Activated T-cell treated with anti-CD3 and anti-CD28 coated beads for 48 hours (primary cell): ENCODE measurements around the gene TCERG1L.

ENCODE experiments used
- DNase-seq: peaks from one replicate; pipeline ENCODE4 v3.0.0-alpha.2; 2020; ENCODE audit warnings: low read depth

Gene TCERG1L

DNA sequence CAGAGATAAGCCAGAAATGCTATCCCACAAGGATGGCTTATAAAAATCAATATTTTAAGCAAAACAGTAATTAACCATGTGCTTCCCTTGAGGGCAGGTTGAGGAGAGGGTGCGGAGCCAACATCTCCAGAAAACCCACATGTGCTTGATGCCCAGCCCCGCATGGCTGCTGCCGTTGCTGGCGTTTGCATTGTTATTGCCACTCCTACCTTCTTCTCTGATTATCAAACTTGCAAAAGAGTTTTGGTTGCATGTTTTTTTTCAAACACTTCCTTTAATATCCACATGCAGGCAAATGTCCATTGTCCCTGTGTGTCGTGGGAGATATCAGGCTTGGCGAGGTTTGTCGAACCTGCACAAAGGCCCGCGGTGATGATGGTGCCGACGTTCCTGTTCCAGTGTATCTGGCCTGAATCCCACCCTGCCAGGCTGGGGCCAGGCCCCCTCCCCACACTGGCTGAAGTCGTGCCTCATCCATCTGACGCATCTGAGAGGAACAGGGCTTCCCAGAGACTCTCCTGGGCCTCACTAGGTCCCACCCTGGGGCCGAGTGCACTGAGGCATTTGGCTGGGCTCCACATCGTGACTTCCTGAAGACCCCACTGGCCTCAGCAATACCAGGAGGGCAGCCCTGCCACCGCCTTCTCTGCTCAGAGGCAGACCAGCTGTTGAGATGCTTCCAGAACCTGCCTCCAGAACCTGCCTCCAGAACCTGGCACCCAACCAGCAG, 40.9 kb downstream of the TCERG1L start:
- DNase-seq = no peak

DNA sequence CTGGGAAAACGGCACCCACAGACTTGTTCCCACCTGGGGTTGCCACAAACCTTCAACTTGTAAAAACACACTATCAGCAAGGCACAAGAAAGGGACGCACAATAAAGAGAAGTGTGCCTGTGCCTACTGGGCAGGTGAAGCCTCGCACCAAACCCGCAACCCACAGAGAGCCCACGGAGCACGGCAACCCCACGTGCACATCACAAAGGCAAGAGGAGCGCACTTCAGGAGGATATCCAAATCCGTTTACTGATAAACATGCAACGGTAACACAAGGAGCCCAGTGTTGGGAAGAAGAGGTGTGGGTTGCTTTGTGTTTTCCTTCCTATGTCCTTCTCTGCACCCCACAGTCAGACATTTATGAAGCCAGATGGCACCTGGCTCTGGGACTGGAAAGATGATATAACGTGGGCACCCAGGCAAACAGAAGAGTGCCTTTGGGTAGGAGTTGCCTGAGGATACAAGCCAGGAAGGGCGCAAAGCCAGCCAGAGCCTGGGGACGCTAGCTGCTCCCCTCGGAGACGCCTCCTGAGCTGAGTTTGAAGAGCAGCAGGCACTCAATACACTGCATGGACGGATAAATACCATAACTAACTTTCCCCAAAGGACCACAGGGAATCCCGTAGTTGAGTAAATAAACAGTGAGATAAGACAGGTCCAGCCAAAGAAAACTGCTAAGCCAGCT, 41.6 kb downstream of the TCERG1L start:
- no peak for DNase-seq

DNA sequence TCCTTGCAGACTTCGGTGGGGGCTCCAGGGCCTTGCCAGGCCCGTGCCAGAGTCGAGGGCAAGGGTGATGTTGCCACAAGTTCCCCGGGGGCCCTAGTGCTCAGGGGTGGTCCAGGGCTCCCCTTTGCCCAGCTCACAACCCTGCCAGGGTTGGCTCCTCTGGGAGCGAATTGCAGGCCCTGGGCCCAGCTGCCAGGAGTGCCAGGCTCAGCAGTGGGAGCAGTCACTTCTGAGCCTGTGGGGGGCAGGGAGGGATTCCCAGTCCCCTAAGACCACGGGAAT, 43.8 kb downstream of the TCERG1L start:
- no peak for DNase-seq

DNA sequence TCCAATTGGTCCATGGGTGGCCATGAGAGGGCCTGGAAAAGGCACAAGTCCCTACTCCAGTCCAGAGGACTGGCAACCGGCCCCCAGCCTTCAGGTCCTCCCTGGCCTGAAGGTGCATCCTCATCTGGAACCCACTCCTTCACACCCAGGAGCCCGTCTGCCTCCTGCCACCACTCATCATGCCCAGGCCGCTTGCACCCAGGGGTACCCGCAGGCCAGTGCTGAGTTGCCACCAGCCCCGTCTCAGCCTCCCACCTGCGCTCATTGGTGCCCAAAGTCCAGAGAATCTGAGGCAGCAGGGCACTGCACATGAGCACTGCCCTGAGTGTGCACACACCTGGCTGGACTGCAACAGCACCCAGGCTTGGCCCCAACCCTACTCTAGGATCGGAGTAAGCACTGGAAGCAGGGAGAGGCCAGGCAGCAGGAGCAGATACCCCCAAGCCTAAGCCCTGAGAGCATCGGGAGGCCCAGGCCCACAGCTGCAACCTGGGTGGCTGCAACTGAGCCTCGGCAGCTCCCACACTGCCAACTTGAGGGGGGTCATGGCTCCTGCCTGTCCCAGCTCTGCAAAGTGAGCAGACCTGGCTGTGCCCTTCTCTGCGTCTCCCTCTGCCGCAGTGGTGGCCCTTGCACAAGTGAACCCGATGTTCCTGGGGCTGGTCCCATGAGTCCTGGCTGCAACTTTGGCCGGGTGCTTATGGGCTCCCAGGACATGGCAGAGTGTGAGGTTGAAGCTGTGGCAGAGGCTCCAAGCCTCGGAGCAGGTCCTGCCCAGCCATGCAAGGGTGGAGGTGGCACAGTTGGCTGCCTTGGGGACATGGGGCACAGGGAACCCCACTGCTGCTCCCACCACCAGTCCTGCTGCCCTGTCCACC, 44.3 kb downstream of the TCERG1L start:
- no peak for DNase-seq

DNA sequence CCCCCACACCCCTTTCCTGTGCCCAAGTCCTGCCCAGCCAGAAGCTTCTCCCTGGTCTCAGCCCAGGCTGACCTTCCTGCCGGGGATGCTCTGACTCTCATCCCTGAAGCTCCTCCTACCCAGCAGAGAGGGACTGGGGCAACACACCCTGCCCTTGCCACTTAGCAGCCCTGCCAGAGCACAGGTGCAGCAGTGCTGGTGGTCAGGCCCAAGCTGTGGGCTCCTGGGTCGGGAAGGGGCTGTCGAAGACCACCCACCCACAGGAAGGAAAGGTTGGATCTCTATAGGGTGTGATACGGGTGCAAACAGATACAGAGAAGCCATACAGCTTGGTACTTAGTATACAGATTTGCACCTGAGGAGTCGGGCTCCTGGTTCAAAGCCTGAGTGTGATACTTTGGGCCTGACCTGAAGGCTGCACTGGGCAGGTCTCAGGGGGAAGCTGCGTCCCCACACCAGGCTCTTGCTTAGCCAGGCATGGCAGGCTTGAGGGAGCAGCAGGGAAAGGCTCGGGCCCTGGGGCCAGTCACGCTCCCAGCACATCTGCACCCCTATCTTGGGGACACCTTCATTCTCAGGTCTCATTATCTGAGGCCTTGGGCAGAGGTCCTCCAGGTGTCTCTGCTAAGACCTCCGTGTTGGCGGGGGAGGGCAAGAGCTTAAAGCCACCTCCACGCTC, 47.3 kb downstream of the TCERG1L start:
- no peak for DNase-seq

DNA sequence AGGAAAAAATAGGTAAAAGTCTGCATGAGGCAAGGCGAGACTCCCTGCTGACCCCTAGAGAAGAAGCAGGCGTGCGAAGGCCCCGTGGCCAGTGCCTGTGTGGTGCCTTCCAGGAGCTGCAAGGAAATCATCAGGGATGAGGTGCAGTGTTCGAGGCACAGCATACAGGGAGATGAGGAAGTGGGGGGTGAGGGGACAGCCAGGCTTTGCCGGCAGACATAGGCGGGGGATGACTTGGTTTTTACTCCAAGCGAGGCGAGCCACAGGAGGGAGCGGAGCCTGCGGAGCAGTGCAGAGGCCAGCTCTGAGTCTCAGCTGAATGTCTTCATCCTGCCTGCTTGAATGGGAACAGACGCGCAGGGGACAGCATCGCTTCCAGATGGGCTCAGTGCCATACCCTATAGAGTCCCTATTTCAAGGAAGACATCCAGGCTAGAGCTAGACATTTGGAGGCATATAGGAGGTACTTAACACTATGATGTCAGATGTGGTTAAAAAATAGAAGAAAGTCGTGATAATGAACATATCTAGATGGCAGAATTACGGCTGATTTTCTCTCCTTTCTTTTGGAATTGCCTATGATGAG, 49.5 kb downstream of the TCERG1L start:
- DNase-seq = no peak

DNA sequence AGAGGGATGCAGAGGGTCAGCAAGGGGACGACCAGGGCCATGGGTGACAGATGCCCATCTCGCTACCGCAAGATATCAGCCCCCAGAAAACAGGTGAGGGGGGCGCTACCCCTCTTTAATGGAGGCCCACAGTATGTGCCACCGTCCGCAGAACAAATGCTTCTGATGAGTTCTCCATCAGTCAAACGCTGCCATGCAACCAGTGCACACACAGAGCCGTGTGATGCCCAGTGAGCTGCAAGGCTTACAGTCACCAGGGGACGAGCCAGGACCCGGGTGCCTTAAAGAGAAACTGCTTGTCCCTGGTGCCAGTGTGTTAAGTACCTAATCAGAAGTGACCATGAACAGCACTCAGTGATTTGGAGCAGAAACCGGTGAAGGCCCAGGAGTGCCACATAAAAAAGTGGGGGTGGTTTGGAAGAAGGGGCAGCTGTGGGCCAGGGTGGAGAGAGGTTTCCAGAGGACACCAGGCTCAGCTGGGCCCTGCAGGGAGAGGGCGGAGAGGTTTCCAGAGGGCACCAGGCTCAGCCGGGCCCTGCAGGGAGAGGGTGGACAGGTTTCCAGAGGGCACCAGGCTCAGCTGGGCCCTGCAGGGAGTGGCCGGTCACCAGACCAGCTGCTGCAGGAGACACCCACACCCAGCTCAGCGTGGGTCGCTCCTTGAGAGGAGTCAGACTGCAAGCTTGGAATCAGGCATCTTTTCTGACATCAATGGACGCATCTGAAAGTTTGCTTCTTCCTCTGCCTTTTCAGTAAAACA, 50.9 kb downstream of the TCERG1L start:
- DNase-seq = no peak

DNA sequence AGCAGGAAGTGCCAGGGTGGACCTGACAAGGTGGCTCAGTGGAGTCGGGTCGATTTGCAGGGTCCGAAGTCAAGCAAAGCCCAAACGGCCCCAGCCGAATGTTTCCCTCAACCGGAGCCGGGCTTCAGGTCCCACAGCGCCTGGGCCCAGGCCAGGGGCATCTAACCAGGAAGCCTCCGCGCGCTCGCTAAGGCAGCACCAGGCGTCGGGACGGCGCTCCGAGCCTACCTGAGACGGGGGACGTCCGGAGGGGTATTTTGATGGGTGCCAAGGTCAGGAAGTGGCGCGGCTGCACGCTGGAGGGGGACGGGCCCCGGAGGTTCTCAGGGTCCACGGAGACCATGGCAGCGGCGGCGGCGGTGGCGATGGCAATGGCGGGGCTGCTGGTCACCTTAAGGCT, 51.5 kb downstream of the TCERG1L start:
- no peak for DNase-seq

DNA sequence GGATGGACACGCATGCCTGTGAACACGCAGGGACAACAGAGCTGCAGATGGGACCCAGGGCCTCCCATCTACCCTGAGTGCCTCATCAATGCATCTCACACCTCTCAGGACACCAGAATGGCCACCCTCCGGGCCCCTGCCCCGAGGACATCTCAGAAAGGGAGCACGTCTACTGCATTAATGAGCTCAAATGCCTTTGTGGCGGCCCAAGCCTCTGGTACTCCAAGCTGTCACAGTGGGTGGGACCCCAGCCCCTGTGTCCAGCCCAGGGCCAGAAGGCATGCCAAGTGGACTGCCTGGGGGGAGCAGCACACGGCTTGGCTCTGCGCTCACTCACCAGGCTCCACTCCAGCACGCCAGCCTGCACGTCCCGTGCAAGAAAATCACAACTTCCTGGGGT, 52.0 kb downstream of the TCERG1L start:
- no peak for DNase-seq

DNA sequence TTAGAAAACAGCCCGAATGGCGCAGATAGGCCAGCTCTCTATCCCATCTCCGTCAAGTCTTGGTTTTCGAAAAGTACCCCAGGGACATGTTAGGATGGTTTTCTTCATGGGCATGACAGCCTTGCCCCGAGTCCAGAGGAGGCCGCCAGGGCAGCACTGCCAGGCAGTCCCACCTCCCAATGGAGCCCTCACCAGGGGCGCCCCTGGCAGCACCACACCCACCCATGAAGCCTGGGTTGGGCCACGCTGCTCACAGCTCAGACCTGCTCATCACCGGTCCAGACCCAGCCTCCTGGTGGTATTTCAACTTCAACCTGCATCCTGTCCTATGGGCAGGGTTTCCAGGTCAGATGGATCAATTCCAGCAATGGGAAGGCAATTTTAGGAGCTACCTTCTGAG, 53.3 kb downstream of the TCERG1L start:
- DNase-seq = no peak

DNA sequence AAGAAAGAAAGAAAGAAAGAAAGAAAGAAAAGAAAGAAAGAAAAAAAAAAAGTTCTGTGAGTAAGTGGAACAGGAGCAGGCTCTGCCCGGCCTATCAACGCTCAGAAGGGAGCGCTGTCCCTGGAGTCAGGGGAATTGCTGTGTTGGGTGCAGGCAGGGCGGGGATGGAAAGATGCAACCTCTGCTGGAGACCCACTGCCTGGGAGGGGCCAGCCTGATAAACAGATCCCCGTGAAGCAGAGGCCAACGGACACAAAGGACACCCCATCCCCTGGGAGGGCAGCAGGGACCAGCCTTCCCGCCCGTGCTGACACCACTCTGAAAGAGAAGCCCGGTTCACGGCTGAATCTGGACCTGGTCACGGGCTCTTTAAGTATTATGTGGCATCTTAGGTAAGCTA, 54.5 kb downstream of the TCERG1L start:
- no peak for DNase-seq

DNA sequence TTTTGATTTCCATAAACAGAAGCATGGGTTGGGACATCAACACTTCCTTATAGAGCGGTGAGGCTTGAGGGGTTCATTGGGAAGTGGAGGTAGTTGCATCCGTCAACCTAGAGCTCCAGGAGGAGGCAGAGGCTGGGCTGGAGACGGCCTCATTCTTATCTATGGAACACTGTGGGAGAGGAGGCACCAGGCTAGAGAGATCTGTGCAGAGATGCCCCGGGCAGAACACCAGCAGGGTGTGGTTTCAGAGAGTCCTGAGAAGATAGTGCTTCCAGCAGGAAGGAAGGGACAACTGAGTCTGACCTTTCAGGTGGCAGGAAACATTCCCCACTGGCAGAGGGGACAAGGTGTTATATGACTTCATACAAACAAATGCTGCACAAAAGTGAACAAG, 56.7 kb downstream of the TCERG1L start:
- no peak for DNase-seq

DNA sequence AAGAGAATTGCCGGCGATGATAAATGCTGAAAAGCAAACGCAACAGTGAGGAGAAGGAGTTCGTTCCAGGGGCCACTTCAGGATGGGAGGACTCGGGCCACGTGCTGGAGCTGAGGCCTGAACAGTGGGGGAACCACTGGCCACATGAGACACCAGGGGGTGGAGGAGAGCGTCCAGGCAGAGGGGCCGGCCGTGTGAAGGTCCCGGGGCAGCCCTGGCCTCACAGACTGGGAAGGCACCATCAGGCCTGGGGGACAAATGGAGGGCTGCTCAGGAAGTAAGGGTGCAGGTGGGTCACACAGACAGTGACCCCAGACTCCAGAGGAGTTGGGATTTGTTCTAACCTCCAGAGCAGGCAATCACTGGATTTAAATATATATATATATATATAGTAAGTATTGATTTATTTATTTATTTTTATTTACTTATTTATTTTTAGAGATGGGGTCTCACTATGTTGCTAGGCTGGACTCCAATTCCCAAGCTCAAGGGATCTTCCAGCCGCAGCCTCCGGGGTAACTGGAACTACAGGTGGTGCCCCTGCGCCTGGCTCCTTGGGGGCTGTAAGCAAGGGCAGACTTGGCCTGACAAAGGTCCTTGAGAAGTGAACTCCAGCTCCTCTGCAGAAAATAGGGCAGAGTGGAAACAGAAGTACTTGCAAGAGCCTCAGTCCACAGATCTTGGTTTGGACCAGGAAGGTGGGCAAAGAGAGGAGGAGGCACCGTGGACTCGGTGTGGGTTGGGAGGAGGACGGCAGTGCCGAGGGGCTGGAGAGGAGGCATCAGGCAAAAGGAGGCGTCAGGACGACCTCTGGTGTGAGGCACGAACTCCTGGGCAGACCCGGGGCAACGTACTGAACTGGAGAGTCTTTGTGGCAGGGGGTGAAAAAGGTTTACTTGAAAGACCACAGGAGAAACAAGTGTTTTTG, 57.3 kb downstream of the TCERG1L start:
- no peak for DNase-seq

DNA sequence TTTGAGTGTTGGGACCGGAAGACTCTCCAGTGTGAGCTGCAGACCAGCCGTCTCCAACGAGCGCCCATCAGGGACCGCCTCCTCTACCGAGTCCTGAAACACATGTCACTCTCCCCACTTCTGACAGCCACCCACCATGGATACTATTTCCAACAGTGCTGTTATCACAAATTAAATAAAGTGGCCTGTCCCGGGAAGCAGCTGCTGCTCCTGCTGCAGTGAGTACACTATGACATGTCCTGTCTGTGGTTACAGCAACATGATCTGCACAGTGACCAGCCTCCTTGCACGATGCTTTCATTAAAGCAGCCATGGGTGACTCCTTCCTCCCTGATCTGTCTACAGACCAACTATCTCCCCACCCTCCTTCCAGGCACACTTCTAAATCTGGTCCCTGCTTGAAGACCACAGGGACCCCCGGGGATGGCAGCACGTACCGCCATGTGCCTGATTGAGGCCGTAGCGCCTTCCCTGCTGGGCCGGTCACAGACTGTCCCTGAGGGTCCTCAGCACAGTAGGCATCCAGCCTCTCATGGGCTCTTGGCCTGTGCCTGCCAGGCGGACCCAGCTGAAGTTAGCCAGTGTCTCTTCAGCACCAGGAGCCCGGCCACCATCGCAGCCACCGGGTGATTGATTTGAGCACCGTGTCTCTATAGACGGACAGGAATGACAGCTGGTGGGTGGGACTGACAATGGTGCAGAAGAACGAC, 58.8 kb downstream of the TCERG1L start:
- no peak for DNase-seq

DNA sequence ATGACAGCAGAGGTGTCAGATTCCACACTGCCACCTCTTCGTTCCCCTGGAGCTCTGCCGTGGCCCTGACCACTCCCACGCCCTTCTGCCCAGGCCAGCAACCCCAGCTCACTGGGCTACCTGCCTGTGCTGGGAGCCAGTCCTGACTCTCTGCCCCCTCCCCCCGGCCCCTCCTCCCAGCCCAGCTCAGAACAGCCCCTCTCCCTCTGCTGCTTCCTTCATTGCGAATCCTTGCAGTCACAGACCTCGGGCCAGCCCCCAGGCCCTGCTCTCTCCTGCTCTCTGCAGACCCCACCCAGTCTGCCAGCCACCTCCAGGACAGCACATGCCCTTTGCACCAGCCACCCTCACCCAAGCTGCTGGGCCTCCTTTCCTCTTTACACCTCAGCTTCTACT, 60.4 kb downstream of the TCERG1L start:
- DNase-seq = no peak

DNA sequence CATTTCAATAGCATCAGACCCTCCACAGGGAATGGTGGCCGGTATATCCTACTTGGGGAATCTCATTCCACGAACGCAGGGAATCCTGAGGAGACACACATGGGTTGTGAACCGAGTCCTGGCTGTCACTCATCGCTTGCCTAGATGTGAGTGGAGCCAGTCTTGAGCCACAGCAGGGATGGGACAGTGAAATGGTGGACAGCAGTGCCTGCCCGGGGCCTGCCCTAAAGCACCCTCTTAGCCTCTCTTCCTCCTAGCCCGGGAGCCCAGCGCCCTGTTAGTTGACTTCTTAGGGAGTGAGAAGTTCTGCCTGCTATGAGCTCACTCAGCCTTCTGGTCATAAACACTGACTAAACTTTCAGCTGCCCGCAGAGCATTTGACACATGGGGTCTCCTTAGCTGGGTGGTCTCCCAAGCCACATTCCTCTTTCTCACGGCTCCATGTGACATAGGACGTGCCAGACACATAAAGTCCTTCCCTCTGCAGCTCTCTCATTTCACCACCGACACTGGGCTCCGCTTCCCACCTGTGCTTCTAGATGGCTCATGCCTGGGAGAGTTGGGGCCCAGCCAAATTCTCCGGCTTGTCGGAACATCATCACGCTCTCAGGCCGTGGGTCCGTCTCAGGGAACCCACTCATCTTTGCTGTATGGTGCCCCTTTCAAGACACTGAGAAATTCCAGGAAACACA, 60.9 kb downstream of the TCERG1L start:
- no peak for DNase-seq

DNA sequence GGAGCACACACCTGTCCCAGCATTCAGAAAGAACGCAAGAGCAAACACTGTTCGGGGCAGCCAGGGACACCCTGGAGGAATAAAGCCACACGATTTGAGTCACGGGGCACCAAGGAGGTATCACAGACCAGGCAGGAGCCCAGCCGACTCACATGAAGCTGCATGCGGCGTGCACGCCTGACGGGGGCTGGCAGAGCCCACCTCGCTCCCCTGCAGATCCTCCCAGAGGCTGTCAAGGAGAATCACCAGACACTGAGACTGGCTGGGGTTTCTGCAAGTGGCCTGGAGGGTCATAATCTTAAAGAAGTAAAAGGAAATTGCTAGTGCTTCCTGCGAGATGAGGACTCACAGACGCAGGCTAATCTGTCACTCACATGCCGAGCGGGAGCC, 61.6 kb downstream of the TCERG1L start:
- DNase-seq = no peak

DNA sequence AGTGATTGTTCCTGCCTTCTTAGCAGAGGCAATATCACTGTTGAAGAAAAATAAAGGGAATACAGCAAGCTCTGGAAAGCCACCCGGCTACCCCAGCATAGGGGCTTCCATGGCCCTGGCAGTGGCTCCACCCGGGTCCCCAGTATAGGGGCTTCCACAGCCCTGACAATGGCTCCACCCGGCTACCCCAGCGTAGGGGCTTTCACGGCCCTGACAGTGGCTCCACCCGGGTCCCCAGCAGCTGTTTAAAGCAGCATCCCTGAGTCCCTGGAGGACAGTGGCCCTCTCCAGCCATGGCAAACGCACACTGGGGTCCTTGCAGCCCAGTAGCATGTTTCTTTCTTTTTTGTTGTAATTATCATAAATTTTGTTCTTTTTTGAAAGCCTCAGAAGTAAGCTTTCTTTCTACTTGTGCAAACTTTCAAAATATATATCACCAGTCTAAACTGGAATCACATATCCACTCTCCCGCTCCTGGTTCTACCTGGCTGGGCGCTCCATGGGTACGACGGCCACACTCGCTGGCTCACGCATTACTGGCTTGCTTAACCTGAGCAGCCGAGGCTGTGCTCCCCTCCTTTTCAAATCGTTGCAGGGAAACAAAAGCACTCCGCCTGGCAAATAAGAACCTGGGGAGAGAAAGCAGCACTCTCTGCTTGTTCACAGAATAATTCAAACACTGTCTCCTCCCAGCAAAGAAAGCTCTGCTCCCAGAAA, 62.1 kb downstream of the TCERG1L start:
- no peak for DNase-seq
